HG03159 (cell line): ENCODE data around the gene FEM1A.
"Not testable (repeated sequence)": the region's sequence is repeated elsewhere in the genome, so short reads cannot be mapped to it uniquely, and the experiment has no call there.

ENCODE experiments used
- ATAC-seq: cut with Tn5 transposase; IDR thresholded peaks from one replicate; pipeline ENCODE4 v1.9.1; 2021; ENCODE audit warnings: mild to moderate bottlenecking, moderate library complexity; ENCODE audit not compliant: unreplicated experiment

FEM1A gene

DNA sequence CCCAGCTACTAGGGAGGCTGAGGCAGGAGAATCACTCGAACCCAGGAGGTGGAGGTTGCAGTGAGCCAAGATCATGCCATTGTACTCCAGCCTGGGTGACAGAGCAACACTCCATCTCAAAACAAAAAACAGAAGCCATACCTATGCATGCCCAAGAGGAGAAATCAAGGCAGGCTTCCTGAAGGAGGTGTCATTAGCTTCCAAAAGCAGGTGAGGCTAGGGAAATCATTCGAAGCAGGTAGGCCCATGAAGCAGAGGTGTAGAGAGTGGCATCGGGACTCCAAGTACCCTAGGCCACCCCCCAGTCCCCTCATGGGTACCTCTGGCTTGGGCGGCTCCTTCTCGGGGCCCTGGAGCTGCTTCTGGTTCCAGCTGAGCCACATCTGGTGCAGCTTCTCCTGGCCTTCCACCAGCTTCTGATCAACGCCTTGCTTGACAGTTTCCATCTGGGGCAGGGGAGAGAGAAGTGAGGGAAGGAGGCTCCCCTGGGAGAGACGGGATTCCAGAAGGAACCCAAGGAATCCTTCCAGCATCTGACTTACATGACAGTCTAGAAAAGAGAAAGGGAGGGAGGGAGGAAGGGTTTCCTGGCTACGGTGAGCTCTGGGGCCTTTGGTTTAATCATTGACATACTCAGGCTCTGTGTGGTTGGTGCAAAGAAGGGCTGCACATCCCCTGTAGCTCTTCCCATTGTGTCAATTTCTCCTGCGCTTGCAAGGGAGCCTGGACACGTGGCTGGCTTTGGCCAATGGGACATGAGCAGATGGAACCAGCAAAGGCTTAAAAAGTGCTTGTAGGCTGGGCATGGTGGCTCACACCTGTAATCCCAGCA, 53.0 kb downstream of the FEM1A start:
- ATAC-seq = no peak

DNA sequence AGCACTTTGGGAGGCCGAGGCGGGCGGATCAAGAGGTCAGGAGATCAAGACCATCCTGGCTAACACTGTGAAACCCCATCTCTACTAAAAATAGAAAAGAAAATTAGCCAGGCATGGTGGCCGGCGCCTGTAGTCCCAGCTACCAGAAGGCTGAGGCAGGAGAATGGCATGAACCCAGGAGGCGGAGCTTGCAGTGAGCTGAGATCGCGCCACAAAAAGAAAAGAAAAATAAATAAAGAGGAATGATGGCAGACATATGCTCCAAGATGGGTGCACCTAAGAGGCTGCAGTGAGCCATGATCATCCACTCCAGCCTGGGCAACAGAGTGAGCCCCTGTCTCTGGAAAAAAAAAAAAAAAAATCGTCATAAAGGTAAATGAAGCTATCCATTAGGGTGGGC, 54.4 kb downstream of the FEM1A start:
- not testable (repeated sequence) for ATAC-seq

DNA sequence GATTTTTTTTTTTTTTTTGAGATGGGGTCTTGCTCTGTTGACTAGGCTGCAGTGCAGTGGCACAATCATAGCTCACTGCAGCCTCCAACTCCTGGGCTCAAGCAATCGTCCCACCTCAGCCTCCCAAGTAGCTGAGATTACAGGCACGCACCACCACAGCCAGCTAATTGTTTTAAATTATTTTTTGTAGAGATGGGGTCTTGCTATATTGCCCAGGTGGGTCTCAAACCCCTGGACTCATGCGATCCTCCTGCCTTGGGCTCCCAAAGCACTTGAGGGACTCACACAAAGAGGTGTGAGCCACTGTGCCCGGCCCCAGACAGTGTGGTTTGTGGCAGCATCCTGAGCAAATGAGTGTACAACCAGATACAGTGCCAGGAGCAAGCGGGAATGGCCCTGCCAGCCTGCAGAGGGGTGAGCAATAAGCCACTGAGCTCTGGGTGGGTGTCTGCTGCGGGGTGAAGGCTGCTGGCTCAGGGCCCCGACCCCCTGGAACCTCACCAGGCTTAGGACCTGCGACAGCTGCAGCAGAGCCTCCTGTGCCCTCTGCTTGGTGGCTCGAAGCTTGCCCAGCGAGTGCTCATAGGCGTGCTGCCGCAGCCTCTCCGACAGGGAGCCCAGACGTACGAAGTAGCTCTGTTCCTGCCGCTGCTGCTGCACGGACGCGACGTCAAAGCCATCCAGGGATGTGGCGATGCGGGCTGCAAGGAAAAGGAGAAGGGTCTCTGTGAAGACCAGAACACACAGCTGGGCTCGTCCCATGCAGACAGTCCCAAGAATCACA, 55.8 kb downstream of the FEM1A start:
- no peak for ATAC-seq

GRCh38 chr19:4849019-4849418, 57.5 kb downstream of the FEM1A start:
- no peak for ATAC-seq
